Panc1 (cell line): ENCODE data around the gene ANKH.

ENCODE experiments used
- CTCF ChIP-seq: fragments of 450-650 bp; IDR thresholded peaks from 2 replicates; pipeline ENCODE4 v1.5.1; 2017; ENCODE audit warnings: mild to moderate bottlenecking
- POLR2AphosphoS5 ChIP-seq: IDR thresholded peaks from 2 replicates; pipeline ENCODE4 v1.6.1; 2012; ENCODE audit warnings: mild to moderate bottlenecking, low read depth, low read length, moderate library complexity
- REST ChIP-seq, 2 experiments: IDR thresholded peaks; 2 replicates each; pipeline ENCODE4 v1.6.1; 2011 to 2012; ENCODE audit warnings: low read depth in 2 of 2, control low read depth in 1 of 2, low read length in 1 of 2, mild to moderate bottlenecking in 1 of 2, moderate library complexity in 1 of 2; ENCODE audit not compliant: insufficient read depth in 1 of 2
- SIN3A ChIP-seq: IDR thresholded peaks from 2 replicates; pipeline ENCODE4 v1.6.1; 2012; ENCODE audit warnings: low read depth, mild to moderate bottlenecking, low read length, moderate library complexity, borderline replicate concordance; ENCODE audit not compliant: insufficient read depth
- TCF7L2 ChIP-seq: IDR thresholded peaks from 2 replicates; pipeline ENCODE4 v1.6.1; 2011; ENCODE audit warnings: mild to moderate bottlenecking, low read depth, low read length, inconsistent platforms

GRCh38 chr5:14767053-14767452, 104.5 kb downstream of the ANKH start:
- no peak for TF ChIP-seq CTCF
- no peak for TF ChIP-seq SIN3A
- no peak for TF ChIP-seq POLR2AphosphoS5
- no peak for TF ChIP-seq REST (IDR thresholded peaks at IDR 0.05; ENCODE audit: insufficient read depth in 1 of 2, low read depth in 2 of 2, low read length in 1 of 2)
- no peak for TF ChIP-seq TCF7L2
